ENCODE data around the gene ICE2.
A peak's percentile ranks its signal among the peaks of the same experiment; 100 is the strongest.

The ICE2 gene

GRCh38 chr15:60399931-60400330, 79.0 kb downstream of the ICE2 start:
- no peak for TF ChIP-seq POLR2A (IDR thresholded peaks at IDR 0.05; ENCODE audit: low read depth, low read length)
- FAIRE-seq (no peak), DNase-seq (ENCODE audit: insufficient read length, low spot score) (no peak)

DNA sequence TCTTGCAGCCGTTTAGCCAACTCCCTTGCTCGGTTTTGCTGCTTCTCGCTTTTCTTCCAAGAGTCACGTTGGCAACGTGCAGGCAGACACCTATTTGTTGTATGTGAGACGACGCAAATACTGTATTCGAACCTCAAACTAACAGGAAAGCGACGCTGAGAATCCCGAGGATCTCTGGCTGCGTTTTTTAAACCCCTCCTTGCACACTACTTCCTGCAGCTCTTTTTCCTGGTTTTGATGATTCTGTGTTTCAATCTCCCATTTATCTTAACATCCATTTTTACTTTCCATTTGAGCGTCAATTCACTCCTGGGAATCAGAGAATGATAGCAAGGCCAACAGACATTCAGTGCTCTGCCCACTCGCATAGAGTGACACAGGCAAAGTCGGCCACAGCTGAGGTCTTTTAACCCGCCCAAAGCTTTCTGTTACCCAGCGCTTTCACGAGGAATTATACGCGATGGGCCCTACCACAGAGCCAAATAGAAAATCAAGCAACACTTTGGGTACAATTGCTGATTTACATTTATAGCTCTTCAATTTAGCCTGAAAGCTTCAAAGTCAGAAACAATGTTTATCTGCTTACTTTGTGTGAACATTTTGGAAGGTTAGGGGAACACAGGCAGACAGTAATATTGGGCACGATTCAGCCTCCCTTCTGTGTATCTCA, 79.6 kb downstream of the ICE2 start:
- no peak for TF ChIP-seq POLR2A (IDR thresholded peaks at IDR 0.05; ENCODE audit: low read depth, low read length)
- no peak for FAIRE-seq
- DNase-seq (ENCODE audit: insufficient read length, low spot score), result no peak

DNA sequence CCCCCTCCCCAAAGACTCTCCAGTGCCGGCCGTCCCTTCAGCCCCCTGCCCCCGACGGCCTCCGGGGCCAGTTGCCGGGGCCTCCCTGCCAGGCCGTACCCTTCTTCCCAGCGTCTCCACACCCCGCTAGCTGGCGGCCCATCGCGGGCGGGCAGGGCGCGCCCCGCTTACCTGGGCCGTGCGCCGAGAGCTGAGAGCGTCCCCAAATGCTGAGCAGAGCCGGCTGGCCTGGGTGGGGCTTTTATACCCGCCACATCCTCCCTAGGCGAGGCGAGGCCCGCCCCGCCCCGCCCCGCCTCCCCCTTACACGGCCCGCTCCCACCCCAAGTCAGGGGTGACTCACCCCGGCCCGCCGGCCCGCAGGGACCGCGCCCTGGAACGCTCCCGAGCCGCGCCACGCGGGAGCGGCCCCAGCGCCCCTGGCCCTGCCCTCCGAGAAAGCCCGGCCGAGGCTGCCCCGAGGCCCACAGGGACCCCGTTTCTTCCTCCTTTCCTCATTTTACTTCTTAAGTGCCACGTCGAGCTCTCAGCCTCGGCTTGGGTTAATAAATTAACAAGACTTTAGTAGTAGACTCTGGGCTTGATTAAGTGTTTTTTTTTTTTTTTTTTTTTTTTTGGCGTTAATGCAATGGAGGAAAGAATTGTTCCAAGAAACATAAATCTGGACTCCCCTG, 81.0 kb downstream of the ICE2 start, which contains the start of gene ANXA2:
Gene ANXA2 (minus strand): TSS at position 215 of the 674 bp plus-strand sequence. CDS start 11,911 bp downstream, outside the sequence.
- DNase-seq (ENCODE audit: insufficient read length, low spot score) (peak; percentile 44), FAIRE-seq (no peak)
- TF ChIP-seq POLR2A (IDR thresholded peaks at IDR 0.05; ENCODE audit: low read depth, low read length), result peak; percentile 97

DNA sequence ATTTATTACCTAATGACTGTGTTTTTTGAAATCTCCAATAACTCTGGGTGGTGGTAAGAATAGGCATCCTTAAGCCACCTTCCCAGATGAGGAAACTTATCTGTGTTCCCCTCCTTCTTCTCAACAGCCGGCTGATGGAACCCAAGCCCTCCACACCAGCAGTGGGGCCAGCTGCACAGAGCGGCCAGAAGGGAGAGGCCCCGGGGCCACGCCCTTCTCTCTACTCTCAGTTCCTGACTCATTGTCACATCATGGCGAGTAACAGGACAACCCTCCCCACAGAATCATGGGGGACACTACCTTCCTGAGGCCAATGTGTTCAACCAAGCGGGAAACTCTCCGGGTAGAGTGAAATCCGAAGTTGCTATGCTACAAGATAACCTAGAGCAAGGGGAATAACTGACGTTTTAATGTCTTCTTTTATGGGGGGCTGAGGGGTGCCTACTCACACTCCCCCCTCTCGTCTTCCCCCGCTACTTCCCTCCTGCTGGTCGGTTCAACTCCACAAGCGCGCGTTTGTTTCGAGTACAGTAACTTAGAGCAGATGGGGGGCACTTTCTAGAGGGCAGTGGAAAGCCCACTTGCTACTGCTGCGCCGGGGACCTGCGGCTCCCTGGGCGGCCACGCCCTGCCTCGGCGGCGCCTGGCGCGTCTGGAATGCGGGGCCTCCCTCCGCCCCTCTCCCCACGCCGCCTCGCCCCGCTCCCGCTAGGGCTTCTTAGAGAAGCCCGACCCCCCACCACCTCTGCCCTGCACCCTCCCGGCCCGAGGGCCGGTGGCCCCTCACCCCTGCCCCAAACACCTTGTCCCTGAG, 81.8 kb downstream of the ICE2 start:
- peak; percentile 7 for TF ChIP-seq POLR2A (IDR thresholded peaks at IDR 0.05; ENCODE audit: low read depth, low read length)
- FAIRE-seq (no peak), DNase-seq (ENCODE audit: insufficient read length, low spot score) (no peak)

- no peak for FAIRE-seq
- DNase-seq (ENCODE audit: insufficient read length, low spot score), result no peak
- no peak for TF ChIP-seq POLR2A (IDR thresholded peaks at IDR 0.05; ENCODE audit: low read depth, low read length)
These were observed 82.4 kb downstream of the ICE2 start for GRCh38 chr15:60396560-60396957.

GRCh38 chr15:60396100-60396499, 82.8 kb downstream of the ICE2 start:
- no peak for FAIRE-seq
- no peak for TF ChIP-seq POLR2A (IDR thresholded peaks at IDR 0.05; ENCODE audit: low read depth, low read length)
- no peak for DNase-seq (ENCODE audit: insufficient read length, low spot score)

- no peak for TF ChIP-seq POLR2A (IDR thresholded peaks at IDR 0.05; ENCODE audit: low read depth, low read length)
- DNase-seq (ENCODE audit: insufficient read length, low spot score) (no peak), FAIRE-seq (no peak)
These were observed 83.5 kb downstream of the ICE2 start for GRCh38 chr15:60395276-60396011.

DNA sequence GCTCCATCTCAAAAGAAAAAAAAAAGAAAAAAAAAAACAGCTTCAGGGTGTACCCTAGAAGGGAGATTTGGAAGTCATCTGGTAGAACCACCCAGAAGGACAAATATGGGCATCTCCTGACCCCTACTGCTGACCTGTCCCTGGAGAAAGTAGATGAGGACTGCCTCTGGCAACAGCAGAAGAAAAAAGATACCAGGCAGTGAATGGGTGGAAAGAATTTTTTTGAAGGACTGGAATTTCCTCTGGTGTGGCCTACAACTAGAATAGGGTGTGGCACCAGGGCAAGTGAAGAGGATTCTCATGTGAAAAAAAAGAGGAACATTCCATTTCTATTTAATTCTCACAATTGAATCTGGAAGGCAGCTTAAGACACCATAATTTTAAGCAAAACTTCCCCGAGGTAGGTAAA, 84.2 kb downstream of the ICE2 start:
- FAIRE-seq (no peak), DNase-seq (ENCODE audit: insufficient read length, low spot score) (no peak)
- no peak for TF ChIP-seq POLR2A (IDR thresholded peaks at IDR 0.05; ENCODE audit: low read depth, low read length)

GRCh38 chr15:60392986-60393790, 85.8 kb downstream of the ICE2 start:
- no peak for DNase-seq (ENCODE audit: insufficient read length, low spot score)
- TF ChIP-seq POLR2A (IDR thresholded peaks at IDR 0.05; ENCODE audit: low read depth, low read length), result no peak
- peak; percentile 41 for FAIRE-seq

- no peak for DNase-seq (ENCODE audit: insufficient read length, low spot score)
- no peak for FAIRE-seq
- no peak for TF ChIP-seq POLR2A (IDR thresholded peaks at IDR 0.05; ENCODE audit: low read depth, low read length)
These were observed 86.3 kb downstream of the ICE2 start for GRCh38 chr15:60392601-60392985.

DNA sequence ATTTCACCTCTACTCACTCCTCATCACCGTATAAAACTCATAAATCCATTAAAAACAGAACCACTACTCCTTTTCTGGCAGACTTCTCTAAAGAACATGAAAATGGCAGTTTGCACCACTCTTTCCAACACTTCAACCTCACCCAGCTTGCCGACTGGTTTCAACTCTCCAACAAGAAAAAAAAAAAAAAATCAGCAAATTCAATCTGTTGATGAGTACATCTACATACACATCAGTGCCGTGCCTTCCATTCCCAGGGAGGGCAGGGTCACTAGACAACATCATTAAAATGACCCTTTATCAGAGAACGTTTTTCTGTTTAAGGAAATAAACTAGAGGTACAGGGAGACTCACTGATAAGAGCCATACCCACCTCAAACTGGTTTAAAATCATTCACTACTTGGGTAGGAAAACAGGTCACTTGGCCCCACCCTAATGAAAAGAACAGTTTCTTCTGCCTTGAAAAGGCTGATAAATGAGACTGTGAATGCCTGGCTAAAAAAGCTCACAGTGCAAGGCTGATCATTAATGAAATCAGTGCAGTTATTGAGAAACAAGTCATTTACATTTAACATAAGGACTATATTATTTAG, 87.1 kb downstream of the ICE2 start:
- FAIRE-seq (no peak), DNase-seq (ENCODE audit: insufficient read length, low spot score) (no peak)
- no peak for TF ChIP-seq POLR2A (IDR thresholded peaks at IDR 0.05; ENCODE audit: low read depth, low read length)

DNA sequence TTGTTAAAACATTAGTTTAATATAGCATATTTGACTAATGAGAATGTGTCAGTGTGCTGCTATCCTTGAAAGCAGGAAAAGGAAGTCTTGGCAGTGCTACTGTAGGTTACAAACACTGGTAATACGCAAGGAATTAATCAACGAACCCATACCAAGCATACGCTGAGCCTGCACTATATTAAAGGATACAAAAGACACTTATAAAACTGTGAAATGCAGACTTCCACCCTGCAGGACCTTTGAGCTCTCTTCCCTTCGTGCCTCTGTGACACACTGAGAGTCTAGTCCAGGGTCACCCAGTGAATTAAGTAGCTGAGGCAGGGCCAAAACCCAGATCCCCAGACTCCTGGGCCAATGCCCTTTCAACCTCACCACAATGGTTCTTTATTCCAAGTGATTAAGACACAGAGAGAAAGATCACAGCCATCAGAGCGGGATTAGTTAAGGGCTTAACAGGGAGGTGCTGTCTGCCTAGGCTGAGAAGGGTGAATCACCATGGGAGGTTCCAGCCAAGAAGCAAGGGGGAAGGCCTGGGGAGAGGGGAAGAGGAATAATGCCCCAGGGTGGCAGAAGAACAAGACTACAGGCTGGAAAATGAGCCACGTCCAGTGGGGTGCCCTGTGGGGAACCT, 88.0 kb downstream of the ICE2 start:
- no peak for FAIRE-seq
- DNase-seq (ENCODE audit: insufficient read length, low spot score), result no peak
- no peak for TF ChIP-seq POLR2A (IDR thresholded peaks at IDR 0.05; ENCODE audit: low read depth, low read length)

Data from H54 (cell line).